Thyroid gland (tissue), 4 donors: Measurements from ENCODE around the gene UGT3A2. TPM values are rescaled to one million over a fixed set of nuclear protein-coding genes. Genes with fewer than 3 reads are reported as not detected.

Experiments
- DNase-seq, 2 donors: peaks; one replicate each; pipeline ENCODE4 v3.0.0-alpha.2; 2019
- H3K27ac ChIP-seq, 3 donors: fragments of 200-600 bp; sonication (generic); 1 replicate in 2 of 3; 2 replicates in 1 of 3; pipeline ENCODE4 v1.5.1; 2016 to 2019; ENCODE audit warnings: mild to moderate bottlenecking in 1 of 3, moderate library complexity in 1 of 3
- H3K27me3 ChIP-seq: fragments of 200-600 bp; sonication (generic); one replicate; pipeline ENCODE4 v1.5.1; 2019
- H3K36me3 ChIP-seq, 2 donors: fragments of 200-600 bp; sonication (generic); one replicate each; pipeline ENCODE4 v1.5.1; 2016 to 2019
- H3K4me1 ChIP-seq, 2 donors: fragments of 200-600 bp; sonication (generic); one replicate each; pipeline ENCODE4 v1.5.1; 2017 to 2019
- H3K4me3 ChIP-seq, 3 donors: fragments of 200-600 bp; sonication (generic); replicated peaks in 1 of 3; 1 replicate in 2 of 3; 2 replicates in 1 of 3; pipeline ENCODE4 v1.5.1; 2016; ENCODE audit warnings: mild to moderate bottlenecking in 1 of 3
- H3K9me3 ChIP-seq: fragments of 200-600 bp; sonication (generic); one replicate; pipeline ENCODE4 v1.5.1; 2017
- CTCF ChIP-seq, 6 experiments: fragments of 200-600 bp in 3 of 6; fragments of 450-650 bp in 3 of 6; sonication (generic) in 3 of 6; IDR thresholded peaks; one replicate each; pipeline ENCODE4 v1.5.1; 2016 to 2019; ENCODE audit warnings: antibody characterized with exemption in 6 of 6, mild to moderate bottlenecking in 2 of 6, inconsistent platforms in 1 of 6, moderate library complexity in 1 of 6
- POLR2A ChIP-seq, 2 donors: fragments of 450-650 bp; IDR thresholded peaks; one replicate each; pipeline ENCODE4 v1.6.1; 2017; ENCODE audit warnings: antibody characterized with exemption in 2 of 2, mild to moderate bottlenecking in 2 of 2, moderate library complexity in 1 of 2
- WGBS, 2 donors: methylation state at CpG; one replicate each; pipeline ENCODE4 v1.1.5; 2017; 5-methylcytosine and 5-hydroxymethylcytosine counted together
- intact Hi-C: fragments of 100-400 bp; cut with DNase I; formaldehyde crosslinking; loops from one replicate; pipeline ENCODE4 v1.15.1; 2023
- total RNA-seq, 4 donors: library from RNA; depleted of rRNA; stranded (reverse); fragments of >200 nt; gene quantifications; one replicate each; pipeline ENCODE4 v1.2.3, GENCODE V29; 2016

The UGT3A2 gene
- total RNA-seq, 4 donors from 2014 or later: not detected

GRCh38 chr5:36033047-36033446, 33.6 kb downstream of the UGT3A2 start:
- no peaks in the 10 kb centered on the region for H3K36me3 ChIP-seq
- intact Hi-C loops: no loop called here
- no peak for DNase-seq
- no peak overlapping the region for H3K27ac ChIP-seq
- no peaks in the 10 kb centered on the region for H3K27me3 ChIP-seq
- H3K4me3 ChIP-seq: no peak overlapping the region
- H3K4me1 ChIP-seq: no peaks in the 10 kb centered on the region
- TF ChIP-seq CTCF (IDR thresholded peaks at IDR 0.05): no peak
- no peak for TF ChIP-seq POLR2A (IDR thresholded peaks at IDR 0.05)
- no peaks in the 10 kb centered on the region for H3K9me3 ChIP-seq

- TF ChIP-seq POLR2A (IDR thresholded peaks at IDR 0.05): no peak
- TF ChIP-seq CTCF (IDR thresholded peaks at IDR 0.05): no peak
- Histone ChIP-seq H3K9me3 (no peaks in the 10 kb centered on the region), H3K4me1 (no peaks in the 10 kb centered on the region), H3K27me3 (no peaks in the 10 kb centered on the region), H3K36me3 (no peaks in the 10 kb centered on the region), H3K4me3 (no peak overlapping the region), H3K27ac (no peak overlapping the region)
- DNase-seq: no peak
- intact Hi-C loops: no loop called here
- WGBS, 2 donors: 78 to 80% methylated on average over 6 of the region's 6 CpGs
These were observed 35.5 kb downstream of the UGT3A2 start for GRCh38 chr5:36031223-36031622.

- intact Hi-C loops: no loop called here
- H3K36me3 ChIP-seq: no peaks in the 10 kb centered on the region
- no peak for TF ChIP-seq POLR2A (IDR thresholded peaks at IDR 0.05)
- no peak for TF ChIP-seq CTCF (IDR thresholded peaks at IDR 0.05)
- H3K27ac ChIP-seq: no peak overlapping the region
- H3K9me3 ChIP-seq: no peaks in the 10 kb centered on the region
- H3K27me3 ChIP-seq: no peaks in the 10 kb centered on the region
- DNase-seq: peak in 1 of 2 donors; percentile 18
- H3K4me1 ChIP-seq: no peaks in the 10 kb centered on the region
- WGBS, 2 donors: 50 to 53% methylated on average over 1 of the region's 1 CpG
- no peak overlapping the region for H3K4me3 ChIP-seq
These were observed 36.8 kb downstream of the UGT3A2 start for GRCh38 chr5:36029914-36030313.

GRCh38 chr5:36028816-36029465, 37.7 kb downstream of the UGT3A2 start:
- H3K4me3 ChIP-seq: no peak overlapping the region
- no peaks in the 10 kb centered on the region for H3K9me3 ChIP-seq
- H3K4me1 ChIP-seq: no peaks in the 10 kb centered on the region
- TF ChIP-seq CTCF (IDR thresholded peaks at IDR 0.05): no peak
- TF ChIP-seq POLR2A (IDR thresholded peaks at IDR 0.05): no peak
- no peak for DNase-seq
- H3K36me3 ChIP-seq: no peaks in the 10 kb centered on the region
- WGBS, 2 donors: 76 to 90% methylated on average over 5 of the region's 5 CpGs
- H3K27me3 ChIP-seq: no peaks in the 10 kb centered on the region
- intact Hi-C loops: no loop called here
- no peak overlapping the region for H3K27ac ChIP-seq

- intact Hi-C loops: no loop called here
- Histone ChIP-seq H3K36me3 (no peaks in the 10 kb centered on the region), H3K27ac (no peak overlapping the region), H3K9me3 (no peaks in the 10 kb centered on the region), H3K27me3 (no peaks in the 10 kb centered on the region), H3K4me1 (no peaks in the 10 kb centered on the region), H3K4me3 (no peak overlapping the region)
- WGBS, 2 donors: 90% methylated on average over 5 to 6 of the region's 8 CpGs
- TF ChIP-seq CTCF (IDR thresholded peaks at IDR 0.05): no peak
- no peak for TF ChIP-seq POLR2A (IDR thresholded peaks at IDR 0.05)
- DNase-seq: no peak
These were observed 39.0 kb downstream of the UGT3A2 start for GRCh38 chr5:36027711-36028110.
